B cell (primary cell): ENCODE measurements around the gene CAMTA1. TPM values are rescaled to one million over a fixed set of nuclear protein-coding genes. Genes with fewer than 3 reads are reported as not detected.

Experiments used
- ATAC-seq: fragments of 200-7000 bp; cut with Tn5 transposase; one replicate; pipeline ENCODE4 v1.10.0; 2021; ENCODE audit warnings: low read depth, mild to moderate bottlenecking, moderate number of reproducible peaks, moderate library complexity
- CTCF ChIA-PET: fragments of 350-600 bp; sonication (Branson Sonifier 250); formaldehyde crosslinking; loops from one replicate; lab custom pipeline; 2021; ENCODE audit warnings: antibody characterized with exemption, inconsistent platforms; lab: Charles Lee
- POLR2A ChIA-PET: fragments of 350-600 bp; sonication (Branson Sonifier 250); formaldehyde crosslinking; loops from one replicate; lab custom pipeline; 2021; ENCODE audit warnings: antibody characterized with exemption; lab: Charles Lee
- DNase-seq: peaks from one replicate; pipeline ENCODE4 v3.0.0; 2013
- H2AFZ ChIP-seq: 2 replicates; pipeline ENCODE4 v1.6.1; 2012; ENCODE audit warnings: mild to moderate bottlenecking, low read depth, low read length; ENCODE audit not compliant: insufficient read depth, poor library complexity, severe bottlenecking
- H3K27ac ChIP-seq, 2 donors: 1 replicate in 1 of 2; 2 replicates in 1 of 2; pipeline ENCODE4 v1.5.1; 2012 to 2013; ENCODE audit warnings: low read length in 2 of 2, mild to moderate bottlenecking in 2 of 2, moderate library complexity in 1 of 2
- H3K27me3 ChIP-seq, 4 experiments: fragments of 200-600 bp in 1 of 4; sonication (generic) in 1 of 4; replicated peaks in 1 of 4; 1 replicate in 2 of 4; 2 replicates in 2 of 4; pipeline versions ENCODE4 v1.6.1 to v1.7.0; 2013 to 2016; ENCODE audit warnings: low read length in 3 of 4, mild to moderate bottlenecking in 2 of 4, mixed read lengths in 1 of 4, moderate library complexity in 1 of 4; ENCODE audit not compliant: insufficient read depth in 4 of 4, control insufficient read depth in 3 of 4; ENCODE audit errors: control extremely low read depth in 1 of 4
- H3K36me3 ChIP-seq, 2 experiments: replicated peaks in 1 of 2; 1 replicate in 1 of 2; 2 replicates in 1 of 2; pipeline versions ENCODE4 v1.6.1 to v1.7.1; 2013; ENCODE audit warnings: low read length in 1 of 2; ENCODE audit not compliant: insufficient read depth in 2 of 2, control insufficient read depth in 1 of 2; ENCODE audit errors: control extremely low read depth in 1 of 2, extremely low read depth in 1 of 2
- H3K4me1 ChIP-seq, 2 donors: fragments of 200-600 bp in 1 of 2; sonication (generic) in 1 of 2; 1 replicate in 1 of 2; 2 replicates in 1 of 2; pipeline versions ENCODE4 v1.5.1 to v1.6.1; 2013 to 2017; ENCODE audit warnings: low read length in 2 of 2; ENCODE audit not compliant: control insufficient read depth in 2 of 2, insufficient read depth in 2 of 2
- H3K4me2 ChIP-seq: replicated peaks from 2 replicates; pipeline ENCODE3; 2012; ENCODE audit warnings: mild to moderate bottlenecking, low read depth, low read length; ENCODE audit not compliant: poor library complexity, severe bottlenecking
- H3K4me3 ChIP-seq, 5 experiments: fragments of 200-600 bp in 1 of 5; sonication (generic) in 1 of 5; 1 replicate in 3 of 5; 2 replicates in 2 of 5; pipeline versions ENCODE4 v1.5.1 to v1.7.0; 2011 to 2016; ENCODE audit warnings: low read length in 4 of 5, mild to moderate bottlenecking in 4 of 5, low read depth in 2 of 5, control low read depth in 1 of 5, moderate library complexity in 1 of 5; ENCODE audit not compliant: insufficient read depth in 1 of 5; ENCODE audit errors: control extremely low read depth in 1 of 5, extremely low read depth in 1 of 5
- H3K79me2 ChIP-seq: fragments of 200-600 bp; sonication (generic); one replicate; pipeline ENCODE4 v1.6.0; 2016; ENCODE audit warnings: low read length; ENCODE audit not compliant: control insufficient read depth, insufficient read depth
- H3K9ac ChIP-seq: fragments of 200-600 bp; sonication (generic); 2 replicates; pipeline ENCODE4 v1.6.1; 2017; ENCODE audit warnings: mild to moderate bottlenecking, low read length, moderate library complexity
- H3K9me3 ChIP-seq, 3 donors: one replicate each; pipeline versions ENCODE4 v1.6.1 to v1.7.1; 2013; ENCODE audit warnings: low read length in 2 of 3; ENCODE audit not compliant: control insufficient read depth in 2 of 3, insufficient read depth in 1 of 3; ENCODE audit errors: control extremely low read depth in 1 of 3
- H4K20me1 ChIP-seq: 2 replicates; pipeline ENCODE4 v1.6.0; 2012; ENCODE audit warnings: mild to moderate bottlenecking, low read length; ENCODE audit not compliant: insufficient read depth, control insufficient read depth, poor library complexity, severe bottlenecking
- H3K27ac Mint-ChIP-seq: one replicate; pipeline ENCODE4 v1.8.0; 2021; ENCODE audit warnings: mixed read lengths
- H3K27me3 Mint-ChIP-seq: one replicate; pipeline ENCODE4 v1.8.0; 2021; ENCODE audit warnings: mixed read lengths
- H3K4me1 Mint-ChIP-seq: one replicate; pipeline ENCODE4 v1.8.0; 2021; ENCODE audit warnings: mixed read lengths
- H3K4me3 Mint-ChIP-seq: one replicate; pipeline ENCODE4 v1.8.0; 2021; ENCODE audit warnings: mixed read lengths
- H3K9me3 Mint-ChIP-seq: one replicate; pipeline ENCODE4 v1.8.0; 2022; ENCODE audit warnings: mixed read lengths; ENCODE audit not compliant: insufficient read depth
- CTCF ChIP-seq: fragments of 200-600 bp; IDR thresholded peaks from one replicate; pipeline ENCODE4 v1.8.0; 2022; ENCODE audit warnings: antibody characterized with exemption, mild to moderate bottlenecking
- EZH2 ChIP-seq: IDR thresholded peaks from 2 replicates; pipeline ENCODE4 v1.6.1; 2012; ENCODE audit warnings: borderline replicate concordance, low read depth, mild to moderate bottlenecking, moderate library complexity, low read length; ENCODE audit not compliant: insufficient read depth, poor library complexity, severe bottlenecking
- WGBS: methylation state at CpG from one replicate; pipeline ENCODE4 v1.1.5; 2013; ENCODE audit warnings: missing lambda C conversion rate; ENCODE audit not compliant: insufficient coverage; 5-methylcytosine and 5-hydroxymethylcytosine counted together
- intact Hi-C: fragments of 100-400 bp; cut with micrococcal nuclease; formaldehyde crosslinking; loops from one replicate; pipeline ENCODE4 v1.10.0; 2022
- polyA plus RNA-seq: library from polyadenylated mRNA; depleted of rRNA; stranded (reverse); fragments of >200 nt; gene quantifications from 2 replicates; pipeline ENCODE4 v1.2.3, GENCODE V29; 2012
- total RNA-seq, 2 donors: library from RNA; stranded (reverse); fragments of 120-200 nt in 1 of 2; gene quantifications; 1 replicate in 1 of 2; 2 replicates in 1 of 2; pipeline versions ENCODE4 v1.2.3 to v1.2.4, GENCODE V29; 2013 to 2022

CAMTA1 gene
- total and polyA plus RNA-seq, 2 donors (not counting 1 experiment from before 2014, with no cell fraction given): 42.2 to 45.7 TPM

- Histone ChIP-seq H2AFZ (no peak overlapping the region), H3K9ac (no peak overlapping the region), H4K20me1 (no peaks in the 10 kb centered on the region), H3K4me2 (no peak overlapping the region), H3K4me3 (no peak overlapping the region), H3K4me1 (no peaks in the 10 kb centered on the region), H3K79me2 (no peaks in the 10 kb centered on the region), H3K9me3 (peaks cover 0 to 3% (median 0%) of the 10 kb centered on the region in 3 donors), H3K27me3 (no peaks in the 10 kb centered on the region), H3K27ac (no peak overlapping the region), H3K36me3 (no peaks in the 10 kb centered on the region)
- ChIA-PET CTCF (no interaction called here), POLR2A (no interaction called here)
- TF ChIP-seq EZH2 (no peak), CTCF (no peak)
- peaks cover 8% of the 10 kb centered on the region for H3K27me3 Mint-ChIP-seq
- 93% methylated on average over 25 of the region's 26 CpGs for WGBS
- no peak overlapping the region for H3K27ac Mint-ChIP-seq
- H3K4me3 Mint-ChIP-seq: no peak overlapping the region
- no peaks in the 10 kb centered on the region for H3K9me3 Mint-ChIP-seq
- H3K4me1 Mint-ChIP-seq: no peaks in the 10 kb centered on the region
- ATAC-seq (no peak), DNase-seq (no peak)
- intact Hi-C loops: loop anchor here (5.0 kb wide), 1 partner anchor 603 kb away; no protein-coding TSS in a partner anchor
Observed at GRCh38 chr1:7043719-7044535, 258.7 kb downstream of the CAMTA1 start.

- Mint-ChIP-seq H3K4me3 (no peak overlapping the region), H3K9me3 (no peaks in the 10 kb centered on the region), H3K27ac (no peak overlapping the region), H3K4me1 (no peaks in the 10 kb centered on the region), H3K27me3 (peaks cover 11% of the 10 kb centered on the region)
- no peak for DNase-seq
- Histone ChIP-seq H3K9ac (no peak overlapping the region), H3K79me2 (no peaks in the 10 kb centered on the region), H3K4me3 (no peak overlapping the region), H3K27ac (no peak overlapping the region), H3K4me2 (no peak overlapping the region), H3K27me3 (no peaks in the 10 kb centered on the region), H2AFZ (no peak overlapping the region), H4K20me1 (no peaks in the 10 kb centered on the region), H3K4me1 (no peaks in the 10 kb centered on the region), H3K36me3 (no peaks in the 10 kb centered on the region), H3K9me3 (peaks cover 0 to 3% (median 0%) of the 10 kb centered on the region in 3 donors)
- WGBS: no CpG with 5 or more reads among the region's 1 CpG
- TF ChIP-seq CTCF: no peak
- TF ChIP-seq EZH2: no peak
- intact Hi-C loops: no loop called here
- ChIA-PET POLR2A (no interaction called here), CTCF (no interaction called here)
- no peak for ATAC-seq
Observed at GRCh38 chr1:7045897-7046296, 260.6 kb downstream of the CAMTA1 start.
